Right cardiac atrium (tissue), 5 donors: Measurements from ENCODE around the gene KCNG2. TPM values are rescaled to one million over a fixed set of nuclear protein-coding genes. Genes with fewer than 3 reads are reported as not detected.

Experiments
- ATAC-seq, 2 donors: fragments of 200-7000 bp; cut with Tn5 transposase; one replicate each; pipeline versions ENCODE4 v1.8.0 to v1.9.1; 2020; ENCODE audit warnings: moderate library complexity in 2 of 2, mild to moderate bottlenecking in 1 of 2
- DNase-seq, 3 donors: peaks; one replicate each; pipeline ENCODE4 v3.0.0-alpha.2; 2020
- H3K27ac ChIP-seq: one replicate; pipeline ENCODE4 v1.5.1; 2013; ENCODE audit warnings: mild to moderate bottlenecking, low read length, control low read depth, moderate library complexity
- H3K27me3 ChIP-seq: one replicate; pipeline ENCODE4 v1.6.1; 2013; ENCODE audit not compliant: control insufficient read depth, insufficient read depth
- H3K4me1 ChIP-seq: one replicate; pipeline ENCODE4 v1.6.1; 2013; ENCODE audit warnings: low read length; ENCODE audit not compliant: control insufficient read depth, insufficient read depth
- H3K4me3 ChIP-seq: one replicate; pipeline ENCODE4 v1.5.1; 2013; ENCODE audit warnings: low read length, control low read depth
- H3K9me3 ChIP-seq: one replicate; pipeline ENCODE4 v1.6.1; 2013; ENCODE audit warnings: low read length; ENCODE audit not compliant: control insufficient read depth
- WGBS: extraction: QIAGEN DNeasy Blood & Tissue Kit; methylation state at CpG from one replicate; pipeline ENCODE4 v1.1.7; 2013; 5-methylcytosine and 5-hydroxymethylcytosine counted together
- intact Hi-C, 4 donors: fragments of 100-400 bp; cut with DNase I; formaldehyde crosslinking; loops; one replicate each; pipeline versions ENCODE4 v1.11.0 to v1.14.0; 2022 to 2023
- polyA plus RNA-seq: library from polyadenylated mRNA; stranded (reverse); fragments of 200-250 nt; gene quantifications from one replicate; pipeline ENCODE4 v1.2.3, GENCODE V29; 2013
- total RNA-seq, 4 donors: library from RNA; stranded (reverse); fragmentation: NEBNext Ultra II Directional; extraction: Animal tissue kit (Norgen Biotek cat#: 25700); gene quantifications; one replicate each; pipeline ENCODE4 v1.2.1, GENCODE V29; 2021
- donor health status: healthy with polysubstance abuse.
- donor health status: DM: no; HTN: yes; CAD: no.
- donor health status: DM: no; HTN: no; CAD: no.
- donor health status: DM: no; HTN: yes; CAD: no; lungs with severe emphysema.
- donor health status: DM: yes; HTN: yes; CAD: no.

The KCNG2 gene
- total and polyA plus RNA-seq, 5 donors, result 0.15 to 0.37 TPM; not detected in 3

- H3K27ac ChIP-seq, result no peak overlapping the region
- intact Hi-C loops, result no loop called here
- no peaks in the 10 kb centered on the region for H3K9me3 ChIP-seq
- no peaks in the 10 kb centered on the region for H3K27me3 ChIP-seq
- ATAC-seq (no peak), DNase-seq (no peak)
- 74% methylated on average over 22 of the region's 22 CpGs for WGBS
- H3K4me1 ChIP-seq, result no peaks in the 10 kb centered on the region
- no peak overlapping the region for H3K4me3 ChIP-seq
Measured at GRCh38 chr18:79786786-79787526, 10.8 kb upstream of the KCNG2 start.

- Histone ChIP-seq H3K27ac (no peak overlapping the region), H3K27me3 (no peaks in the 10 kb centered on the region), H3K4me3 (no peak overlapping the region), H3K4me1 (no peaks in the 10 kb centered on the region), H3K9me3 (no peaks in the 10 kb centered on the region)
- intact Hi-C loops, result no loop called here
- DNase-seq, result no peak
- ATAC-seq, result no peak
- WGBS, result 81% methylated on average over 16 of the region's 16 CpGs
Measured at GRCh38 chr18:79787527-79787864, 10.2 kb upstream of the KCNG2 start.

GRCh38 chr18:79787865-79788733, 9.6 kb upstream of the KCNG2 start:
- H3K27me3 ChIP-seq, result no peaks in the 10 kb centered on the region
- H3K27ac ChIP-seq, result no peak overlapping the region
- 4% methylated on average over 106 of the region's 106 CpGs for WGBS
- no peaks in the 10 kb centered on the region for H3K4me1 ChIP-seq
- H3K4me3 ChIP-seq, result peak overlapping the region; percentile 4
- DNase-seq (peak in 1 of 3 donors; percentile 48), ATAC-seq (no peak)
- no peaks in the 10 kb centered on the region for H3K9me3 ChIP-seq
- intact Hi-C loops, result no loop called here

- no peak for ATAC-seq
- intact Hi-C loops, result no loop called here
- H3K27me3 ChIP-seq, result no peaks in the 10 kb centered on the region
- no peak for DNase-seq
- WGBS, result 49% methylated on average over 27 of the region's 27 CpGs
- no peaks in the 10 kb centered on the region for H3K4me1 ChIP-seq
- H3K4me3 ChIP-seq, result no peak overlapping the region
- H3K9me3 ChIP-seq, result no peaks in the 10 kb centered on the region
- no peak overlapping the region for H3K27ac ChIP-seq
Measured at GRCh38 chr18:79788734-79789085, 9.0 kb upstream of the KCNG2 start.

GRCh38 chr18:79789091-79789891, 8.4 kb upstream of the KCNG2 start:
- ATAC-seq (no peak), DNase-seq (no peak)
- intact Hi-C loops, result no loop called here
- Histone ChIP-seq H3K4me1 (no peaks in the 10 kb centered on the region), H3K9me3 (no peaks in the 10 kb centered on the region), H3K27me3 (no peaks in the 10 kb centered on the region), H3K27ac (no peak overlapping the region), H3K4me3 (no peak overlapping the region)
- WGBS, result 91% methylated on average over 54 of the region's 54 CpGs

- Histone ChIP-seq H3K27me3 (no peaks in the 10 kb centered on the region), H3K4me1 (no peaks in the 10 kb centered on the region), H3K27ac (no peak overlapping the region), H3K4me3 (no peak overlapping the region), H3K9me3 (no peaks in the 10 kb centered on the region)
- DNase-seq (peak in 1 of 3 donors; percentile 31), ATAC-seq (no peak)
- 79% methylated on average over 46 of the region's 46 CpGs for WGBS
- intact Hi-C loops, result no loop called here
Measured at GRCh38 chr18:79789901-79790890, 7.5 kb upstream of the KCNG2 start.

- DNase-seq (peak in 2 of 3 donors; percentile 48 to 75), ATAC-seq (peak; percentile 76 to 81)
- Histone ChIP-seq H3K4me1 (no peaks in the 10 kb centered on the region), H3K9me3 (no peaks in the 10 kb centered on the region), H3K27ac (no peak overlapping the region), H3K4me3 (no peak overlapping the region), H3K27me3 (no peaks in the 10 kb centered on the region)
- intact Hi-C loops, result no loop called here
- 17% methylated on average over 21 of the region's 21 CpGs for WGBS
Measured at GRCh38 chr18:79790996-79791972, 6.5 kb upstream of the KCNG2 start.

- Histone ChIP-seq H3K27ac (no peak overlapping the region), H3K4me1 (no peaks in the 10 kb centered on the region), H3K27me3 (no peaks in the 10 kb centered on the region), H3K4me3 (no peak overlapping the region), H3K9me3 (no peaks in the 10 kb centered on the region)
- intact Hi-C loops, result no loop called here
- DNase-seq, result peak in 1 of 3 donors; percentile 55
- ATAC-seq, result no peak
- 74% methylated on average over 46 of the region's 46 CpGs for WGBS
Measured at GRCh38 chr18:79792096-79792987, 5.4 kb upstream of the KCNG2 start.

- WGBS, result 68% methylated on average over 4 of the region's 4 CpGs
- H3K27ac ChIP-seq, result no peak overlapping the region
- H3K4me1 ChIP-seq, result no peaks in the 10 kb centered on the region
- DNase-seq, result peak in 1 of 3 donors; percentile 58
- intact Hi-C loops, result no loop called here
- H3K9me3 ChIP-seq, result no peaks in the 10 kb centered on the region
- no peak for ATAC-seq
- H3K4me3 ChIP-seq, result no peak overlapping the region
- no peaks in the 10 kb centered on the region for H3K27me3 ChIP-seq
Measured at GRCh38 chr18:79792988-79793355, 4.8 kb upstream of the KCNG2 start.
